DMS 273 treated with DMSO at 0.1 percent for 48 hours (cell line): ENCODE data around the gene INF2.

Source experiments
- DNase-seq: peaks from one replicate; lab custom pipeline; 2025; lab: John Stamatoyannopoulos, UW

Gene INF2

DNA sequence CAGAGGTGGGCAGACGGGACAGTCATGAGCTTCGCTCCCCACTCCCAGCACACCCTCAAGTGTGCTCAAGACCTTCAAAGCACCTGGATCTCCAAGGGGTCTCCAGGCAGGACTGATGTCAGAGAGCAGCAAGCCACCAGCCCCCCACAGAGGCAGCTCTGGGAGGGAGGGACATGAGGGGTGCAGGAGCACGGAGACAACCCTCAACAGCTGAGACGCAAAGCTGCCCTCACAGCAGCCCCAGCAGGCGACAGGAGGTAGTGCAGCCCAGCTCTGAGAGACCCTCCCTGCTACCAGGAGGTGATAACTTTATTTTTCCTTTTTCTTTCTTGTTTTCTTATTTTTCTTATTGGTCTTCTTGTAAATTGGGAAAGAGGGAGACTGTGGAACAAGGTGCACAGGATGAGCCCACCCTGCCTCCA lies 81.4 kb downstream of the INF2 start:
- DNase-seq = no peak

- no peak for DNase-seq
Observed at GRCh38 chr14:104771374-104771773, 82.0 kb downstream of the INF2 start.
